H7 (cell line): ENCODE data around the gene CCL28. TPM values are rescaled to one million over a fixed set of nuclear protein-coding genes. Genes with fewer than 3 reads are reported as not detected.
"Not testable (repeated sequence)": the region's sequence is repeated elsewhere in the genome, so short reads cannot be mapped to it uniquely, and the experiment has no call there.

ENCODE experiments used
- DNase-seq: peaks from one replicate; pipeline ENCODE4 v3.0.0; 2012
- H3K27me3 ChIP-seq: 2 replicates; pipeline ENCODE4 v1.6.0; 2011; ENCODE audit warnings: mild to moderate bottlenecking, low read length; ENCODE audit not compliant: control insufficient read depth, insufficient read depth
- H3K36me3 ChIP-seq: replicated peaks from 2 replicates; pipeline ENCODE4 v1.5.1; 2011; ENCODE audit warnings: low read length; ENCODE audit not compliant: control insufficient read depth, insufficient read depth
- H3K4me3 ChIP-seq: 2 replicates; pipeline ENCODE4 v1.5.1; 2011; ENCODE audit warnings: low read depth, mild to moderate bottlenecking, control low read depth, low read length, moderate library complexity; ENCODE audit not compliant: insufficient read depth
- total RNA-seq: library from RNA; depleted of rRNA; stranded (reverse); fragments of >200 nt; shearing (Covaris generic); gene quantifications from 2 replicates; pipeline ENCODE4 v1.2.3, GENCODE V29; 2014

CCL28 gene
- total RNA-seq, 1 experiment from 2014 or later = not detected

DNA sequence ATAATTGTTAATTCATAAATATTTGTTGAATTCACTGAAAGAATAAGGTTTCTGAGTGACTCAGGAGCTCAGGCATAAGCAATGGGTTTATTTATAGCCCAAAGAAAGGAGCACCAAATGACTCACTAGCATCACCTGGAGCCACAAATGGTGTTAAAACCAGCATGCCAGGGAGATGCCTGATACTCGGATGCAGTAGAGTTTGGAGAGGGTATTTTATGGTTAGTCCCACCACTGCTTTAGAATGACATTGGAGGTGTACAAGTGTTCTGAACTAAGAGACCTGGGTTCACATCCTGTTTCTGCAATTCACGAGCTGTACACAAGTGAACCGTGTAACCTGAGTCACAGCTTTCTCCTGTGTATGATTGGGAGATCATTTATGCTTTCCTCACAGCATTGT is 25.2 kb downstream of the CCL28 start:
- Histone ChIP-seq H3K36me3 (no peaks in the 10 kb centered on the region), H3K4me3 (no peak overlapping the region)
- DNase-seq = no peak

DNA sequence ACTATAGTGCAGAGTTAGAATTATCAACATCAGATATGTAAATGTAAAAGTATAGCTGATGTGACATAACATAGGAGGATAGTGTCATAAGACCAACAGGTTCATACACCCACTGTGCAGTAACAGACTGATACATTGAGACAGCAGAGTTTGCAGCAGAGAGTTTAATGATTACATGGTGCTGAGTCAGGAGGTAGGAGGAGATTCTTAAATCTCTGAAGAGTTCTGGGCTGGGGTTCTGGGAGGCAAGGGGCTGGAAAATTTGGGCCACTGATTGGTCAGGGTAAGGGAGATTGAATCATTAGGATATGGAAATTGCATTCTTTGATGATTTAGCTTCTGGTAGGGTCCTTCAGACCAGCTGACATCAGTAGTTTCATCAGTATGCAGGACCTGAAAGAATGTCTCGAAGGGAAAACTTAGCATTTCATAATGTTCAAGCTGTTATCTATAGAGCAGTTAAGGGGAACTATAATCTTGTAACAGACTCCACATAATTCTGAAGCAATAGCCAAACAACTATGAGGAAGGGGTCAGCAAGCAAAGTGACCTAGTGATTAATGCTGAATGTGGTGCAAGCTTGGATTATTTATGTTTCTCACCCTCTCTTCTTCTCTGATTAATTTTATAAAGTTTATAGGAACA is 35.6 kb downstream of the CCL28 start:
- Histone ChIP-seq H3K4me3 (no peak overlapping the region), H3K36me3 (no peaks in the 10 kb centered on the region), H3K27me3 (no peaks in the 10 kb centered on the region)
- no peak for DNase-seq

More for the DNA sequence above, 25.2 kb downstream of the CCL28 start:
- H3K27me3 ChIP-seq = no peaks in the 10 kb centered on the region

DNA sequence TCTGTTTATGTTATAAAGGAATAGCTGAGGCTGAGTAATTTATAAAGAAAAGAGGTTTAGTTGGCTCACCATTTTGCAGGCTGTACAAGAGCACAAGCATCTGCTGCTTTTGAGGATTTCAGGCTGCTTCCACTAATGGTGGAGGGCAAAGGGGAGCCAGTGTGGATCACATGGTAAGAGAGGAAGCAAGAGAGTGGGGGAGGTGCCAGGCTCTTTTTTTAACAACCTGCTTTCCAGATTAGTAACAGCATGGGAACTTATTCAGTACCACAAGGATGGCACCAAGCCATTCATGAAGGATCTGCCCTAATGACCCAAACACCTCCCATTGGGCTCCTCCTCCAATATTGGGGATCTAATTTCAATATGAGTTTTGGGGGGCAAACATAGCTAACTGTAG is 40.4 kb downstream of the CCL28 start:
- no peak overlapping the region for H3K4me3 ChIP-seq
- H3K27me3 ChIP-seq = no peaks in the 10 kb centered on the region
- no peak for DNase-seq
- H3K36me3 ChIP-seq = no peaks in the 10 kb centered on the region

DNA sequence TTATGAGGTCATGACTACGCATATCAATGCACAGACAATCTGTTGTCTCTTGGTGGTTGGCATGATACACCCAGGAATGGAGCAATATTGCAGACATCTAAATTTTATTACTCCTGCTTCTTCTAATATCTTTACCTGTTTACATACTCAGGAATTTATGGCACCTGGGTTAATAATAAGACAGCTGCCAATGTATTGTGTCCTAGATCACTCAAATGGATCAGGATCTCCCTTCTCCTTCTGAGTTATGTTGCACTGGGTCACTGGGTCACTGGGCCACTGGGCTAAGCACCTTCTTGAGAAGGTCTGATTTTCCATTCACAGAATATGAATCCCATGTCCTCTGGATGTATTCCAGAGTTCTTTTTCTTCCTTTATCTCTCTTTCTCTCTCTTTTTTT is 41.8 kb downstream of the CCL28 start:
- no peaks in the 10 kb centered on the region for H3K27me3 ChIP-seq
- no peak overlapping the region for H3K4me3 ChIP-seq
- no peaks in the 10 kb centered on the region for H3K36me3 ChIP-seq
- DNase-seq = no peak

DNA sequence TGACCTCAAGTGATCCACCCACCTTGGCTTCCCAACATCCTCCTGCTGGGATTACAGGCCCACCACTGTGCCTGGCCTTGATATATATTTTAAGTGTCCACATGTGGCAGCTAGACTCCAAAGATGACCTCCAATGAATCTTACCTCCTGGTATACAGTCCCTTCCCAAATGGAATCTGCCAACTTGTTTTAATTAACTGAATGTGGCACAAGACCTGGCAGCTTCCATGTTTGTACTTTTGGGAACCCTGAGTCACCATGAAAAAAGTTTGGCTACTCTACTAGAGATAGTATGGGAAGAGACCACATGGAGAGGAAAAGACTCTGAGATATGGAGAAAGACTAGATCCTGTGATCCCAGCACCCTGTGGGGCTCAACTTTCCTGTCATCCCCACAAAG is 42.5 kb downstream of the CCL28 start:
- H3K27me3 ChIP-seq = no peaks in the 10 kb centered on the region
- no peak for DNase-seq
- no peak overlapping the region for H3K4me3 ChIP-seq
- H3K36me3 ChIP-seq = no peaks in the 10 kb centered on the region

DNA sequence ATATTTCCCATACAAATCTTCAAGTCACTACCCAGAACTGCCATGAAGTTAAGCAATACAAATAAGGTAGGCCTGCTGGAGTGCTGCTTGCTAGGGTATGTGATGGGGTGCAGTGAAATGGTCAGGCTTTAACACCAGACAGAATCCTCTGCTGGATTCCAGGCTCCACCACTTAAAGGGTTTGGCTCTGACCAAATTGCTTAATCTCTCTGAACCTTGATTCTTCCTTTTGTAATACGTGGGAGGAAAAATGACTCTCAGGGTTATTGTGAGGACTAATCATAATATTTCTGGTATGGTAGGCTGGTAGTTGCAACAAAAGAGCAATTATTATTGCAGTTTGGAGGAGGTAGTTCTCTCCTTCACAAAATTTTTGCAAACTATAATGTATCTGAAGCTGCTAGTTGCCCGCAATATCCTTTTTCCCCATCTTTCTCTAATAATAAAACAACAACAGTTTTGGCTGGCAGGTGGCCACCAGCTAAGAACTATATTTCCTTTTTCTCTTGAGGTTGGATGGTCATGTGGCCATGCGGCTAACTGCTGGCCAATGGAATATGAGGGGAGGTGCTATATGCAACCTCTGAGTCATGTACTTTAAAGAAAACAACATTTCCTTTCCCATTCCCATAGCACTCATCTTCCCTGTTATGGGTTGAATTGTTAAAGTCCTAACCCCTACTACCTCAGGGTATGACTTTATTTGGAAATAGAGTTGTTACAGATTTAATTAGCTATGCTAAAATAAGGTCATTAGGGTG is 44.1 kb downstream of the CCL28 start:
- no peaks in the 10 kb centered on the region for H3K36me3 ChIP-seq
- no peaks in the 10 kb centered on the region for H3K27me3 ChIP-seq
- no peak for DNase-seq
- no peak overlapping the region for H3K4me3 ChIP-seq

DNA sequence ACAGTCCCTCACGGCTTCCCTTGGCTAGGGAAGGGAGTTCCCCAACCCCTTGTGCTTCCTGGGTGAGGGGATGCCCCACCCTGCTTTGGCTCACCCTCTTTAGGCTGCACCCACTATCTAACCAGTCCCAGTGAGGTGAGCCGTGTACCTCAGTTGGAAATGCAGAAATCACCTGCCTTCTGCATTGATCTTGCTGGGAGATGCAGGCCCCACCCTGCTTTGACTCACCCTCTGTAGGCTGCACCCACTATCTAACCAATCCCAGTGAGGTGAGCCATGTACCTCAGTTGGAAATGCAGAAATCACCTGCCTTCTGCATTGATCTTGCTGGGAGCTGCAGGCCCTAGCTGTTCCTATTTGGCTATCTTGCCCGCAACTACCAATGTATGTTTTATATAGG is 44.7 kb downstream of the CCL28 start:
- H3K4me3 ChIP-seq = no peak overlapping the region
- DNase-seq = no peak
- no peaks in the 10 kb centered on the region for H3K36me3 ChIP-seq
- H3K27me3 ChIP-seq = no peaks in the 10 kb centered on the region

DNA sequence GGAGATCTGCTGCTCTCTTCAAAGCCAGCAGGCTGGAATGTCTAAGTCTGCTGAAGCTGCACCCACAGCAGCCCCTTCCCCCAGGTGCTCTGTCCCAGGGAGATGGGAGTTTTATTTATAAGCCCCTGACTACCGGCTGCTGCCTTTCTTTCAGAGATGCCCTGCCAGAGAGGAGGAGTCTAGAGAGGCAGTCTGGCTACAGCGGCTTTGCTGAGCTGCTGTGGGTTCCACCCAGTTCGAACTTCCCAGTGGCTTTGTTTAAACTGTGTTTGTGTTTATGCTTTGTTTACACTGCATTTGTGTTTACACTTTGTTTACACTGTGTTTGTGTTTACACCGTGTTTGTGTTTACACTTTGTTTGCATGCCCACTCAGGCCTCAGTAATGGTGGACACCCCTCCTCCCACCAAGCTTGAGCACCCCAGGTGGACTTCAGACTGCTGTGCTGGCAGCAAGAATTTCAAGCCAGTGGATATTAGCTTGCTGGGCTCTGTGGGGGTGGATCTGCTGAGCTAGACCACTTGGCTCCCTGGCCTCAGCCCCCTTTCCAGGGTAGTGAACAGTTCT is 45.4 kb downstream of the CCL28 start:
- not testable (repeated sequence) for H3K36me3 ChIP-seq, H3K27me3 ChIP-seq, H3K4me3 ChIP-seq, DNase-seq

DNA sequence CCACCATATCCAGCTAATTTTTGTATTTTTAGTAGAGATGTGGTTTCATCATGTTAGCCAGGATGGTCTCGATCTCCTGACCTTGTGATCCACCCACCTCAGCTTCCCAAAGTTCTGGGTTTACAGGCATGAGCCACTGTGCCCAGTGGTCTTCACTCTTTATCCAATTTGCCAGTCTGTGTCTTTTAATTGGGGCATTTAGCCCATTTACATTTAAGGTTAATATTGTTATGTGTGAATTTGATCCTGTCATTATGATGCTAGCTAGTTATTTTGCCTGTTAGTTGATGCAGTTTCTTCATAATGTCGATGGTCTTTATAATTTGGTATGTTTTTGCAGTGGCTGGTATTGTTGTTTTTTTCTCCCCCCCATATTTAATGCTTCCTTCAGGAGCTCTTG is 47.0 kb downstream of the CCL28 start:
- not testable (repeated sequence) for H3K4me3 ChIP-seq, DNase-seq, H3K36me3 ChIP-seq, H3K27me3 ChIP-seq

DNA sequence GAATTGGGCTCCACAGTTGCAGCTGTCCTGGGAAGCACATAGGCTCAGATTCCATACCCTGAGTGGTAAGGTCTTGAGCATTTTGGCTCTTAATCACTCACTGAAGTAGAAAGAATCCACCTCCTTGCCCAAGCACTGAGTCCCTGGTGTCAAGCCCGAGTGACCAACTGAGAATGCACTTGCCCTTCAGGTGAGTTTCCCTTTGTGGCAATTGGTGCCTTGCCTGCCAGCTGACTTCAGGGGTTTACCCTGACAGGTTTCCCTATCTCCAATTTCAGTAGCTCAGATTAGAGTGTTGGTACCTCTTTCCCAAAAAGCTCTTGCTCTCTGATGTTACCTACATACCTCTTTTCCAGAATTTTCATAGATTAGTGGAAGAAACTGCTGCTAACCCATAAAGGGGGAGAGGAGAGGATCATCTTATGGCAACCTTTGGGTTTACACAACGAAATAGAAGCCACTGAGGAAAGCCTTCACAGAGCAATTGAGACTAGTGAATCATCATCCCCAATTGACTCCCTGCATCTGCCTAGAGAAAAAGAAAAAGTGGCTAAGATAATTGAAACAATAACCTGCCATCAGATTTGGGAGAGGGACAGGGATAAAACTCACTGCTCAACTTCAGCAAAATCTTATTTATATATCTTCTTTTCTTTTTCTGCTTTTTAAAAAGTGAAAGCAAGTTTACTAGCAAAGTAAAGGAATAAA is 48.6 kb downstream of the CCL28 start:
- Histone ChIP-seq H3K27me3 (no peaks in the 10 kb centered on the region), H3K36me3 (no peaks in the 10 kb centered on the region), H3K4me3 (no peak overlapping the region)
- no peak for DNase-seq

DNA sequence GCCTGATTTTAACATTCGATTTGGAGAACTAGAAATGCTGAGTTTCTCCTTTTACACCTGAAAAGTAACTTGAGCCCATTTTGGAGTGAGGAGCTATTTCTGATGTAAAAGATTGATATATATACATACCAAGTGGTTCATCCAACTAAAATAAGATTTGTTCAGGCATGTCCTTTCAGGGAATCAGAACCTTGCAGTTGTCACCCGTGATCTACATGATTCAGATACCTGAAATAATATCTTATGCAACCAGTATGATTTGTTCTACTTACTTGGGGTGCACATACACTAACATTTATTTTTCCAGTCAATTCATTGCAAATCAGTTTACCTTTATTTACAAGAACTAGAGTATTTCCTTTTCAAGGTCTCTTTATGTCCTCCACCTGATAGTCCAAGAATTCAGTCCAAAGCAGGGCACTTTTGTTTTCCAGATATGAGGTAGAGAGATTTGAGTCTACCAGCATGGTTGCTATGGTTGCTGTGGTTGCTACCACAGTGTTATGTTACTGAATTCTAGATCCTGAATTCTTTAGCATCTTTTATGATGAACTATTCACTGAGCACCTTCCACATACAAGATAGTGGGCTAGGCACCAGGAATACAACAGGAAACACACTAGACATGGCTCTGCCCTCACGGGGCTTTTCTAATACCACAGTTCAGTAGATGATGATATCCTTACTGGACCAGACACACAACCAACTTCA is 49.3 kb downstream of the CCL28 start:
- Histone ChIP-seq H3K27me3 (no peaks in the 10 kb centered on the region), H3K4me3 (no peak overlapping the region), H3K36me3 (no peaks in the 10 kb centered on the region)
- DNase-seq = no peak

DNA sequence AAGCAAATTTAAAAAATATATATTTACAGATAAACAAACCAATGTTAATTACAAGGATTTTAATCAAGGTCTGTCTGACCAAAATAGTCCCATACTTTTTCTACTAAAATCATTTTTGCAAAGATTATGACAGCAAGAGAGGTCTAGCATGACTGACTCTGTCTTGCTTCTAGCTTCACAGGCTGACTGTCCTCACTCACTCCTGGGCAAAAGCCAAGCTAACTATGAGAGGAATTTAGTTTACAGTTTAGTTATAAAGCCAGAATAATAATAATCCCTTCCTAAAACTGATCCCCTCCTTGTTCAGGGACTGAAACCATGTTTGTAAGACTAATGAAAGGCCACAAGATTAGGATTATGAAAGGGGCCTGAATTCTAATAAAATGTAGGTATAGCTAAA is 53.5 kb downstream of the CCL28 start:
- no peaks in the 10 kb centered on the region for H3K36me3 ChIP-seq
- DNase-seq = no peak
- no peaks in the 10 kb centered on the region for H3K27me3 ChIP-seq
- H3K4me3 ChIP-seq = no peak overlapping the region

DNA sequence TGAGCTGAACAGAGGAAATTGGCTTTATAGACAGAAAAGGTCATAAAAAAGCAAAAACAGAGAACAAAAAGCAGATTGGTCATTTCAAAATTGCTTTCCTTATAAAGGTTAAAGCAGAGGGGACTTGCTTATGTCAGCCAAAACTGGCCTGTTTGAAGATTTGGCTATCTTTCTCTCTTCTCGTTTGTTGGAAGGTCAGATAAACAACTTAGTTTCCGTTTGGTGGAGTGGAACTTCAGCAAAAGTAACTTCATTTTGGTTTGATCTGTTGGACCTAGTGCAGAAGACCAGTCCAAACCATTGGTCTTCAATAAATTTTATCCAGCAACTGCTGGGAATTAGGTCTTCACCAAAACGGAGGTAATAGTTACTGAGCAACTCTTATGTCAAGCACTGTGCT is 53.9 kb downstream of the CCL28 start:
- no peaks in the 10 kb centered on the region for H3K36me3 ChIP-seq
- no peak overlapping the region for H3K4me3 ChIP-seq
- DNase-seq = no peak
- H3K27me3 ChIP-seq = no peaks in the 10 kb centered on the region

DNA sequence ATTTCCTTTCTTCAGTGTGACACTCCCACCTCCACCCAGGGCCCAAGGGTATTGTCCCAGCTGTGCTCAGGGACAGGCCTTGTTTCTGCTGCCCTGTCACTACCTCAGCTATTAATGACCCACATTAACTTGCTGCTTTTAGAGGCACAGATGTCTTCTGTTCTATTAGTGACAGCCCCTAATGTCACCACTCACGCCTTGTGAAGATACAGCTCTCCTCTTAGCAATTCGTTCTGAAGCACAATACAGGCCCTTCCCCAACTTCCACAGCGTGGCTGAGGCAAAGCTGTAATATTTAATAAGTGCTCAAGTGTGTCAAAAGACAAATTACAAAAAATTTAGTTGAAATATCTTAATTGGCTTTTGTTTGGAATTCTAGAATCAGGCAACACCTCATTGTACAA is 54.3 kb downstream of the CCL28 start:
- Histone ChIP-seq H3K27me3 (no peaks in the 10 kb centered on the region), H3K4me3 (no peak overlapping the region), H3K36me3 (no peaks in the 10 kb centered on the region)
- DNase-seq = no peak
